Endodermal cell (in vitro differentiated cells): ENCODE measurements around the gene GOLT1B. TPM values are rescaled to one million over a fixed set of nuclear protein-coding genes. Genes with fewer than 3 reads are reported as not detected.

ENCODE experiments used
- DNase-seq: peaks from one replicate; pipeline ENCODE4 v3.0.0-alpha.2; 2017
- H3K27ac ChIP-seq: 2 replicates; pipeline ENCODE4 v1.5.1; 2013; ENCODE audit warnings: mild to moderate bottlenecking, low read depth, low read length, moderate library complexity
- H3K27me3 ChIP-seq: 2 replicates; pipeline ENCODE4 v1.6.1; 2013; ENCODE audit warnings: mild to moderate bottlenecking, low read length, moderate library complexity; ENCODE audit not compliant: insufficient read depth, control insufficient read depth, poor library complexity, severe bottlenecking
- H3K36me3 ChIP-seq: 2 replicates; pipeline ENCODE4 v1.7.0; 2013; ENCODE audit warnings: mild to moderate bottlenecking, low read length, moderate library complexity; ENCODE audit not compliant: control insufficient read depth, insufficient read depth
- H3K4me1 ChIP-seq: one replicate; pipeline ENCODE4 v1.7.0; 2013; ENCODE audit warnings: low read length; ENCODE audit not compliant: control insufficient read depth, insufficient read depth
- H3K4me3 ChIP-seq: 2 replicates; pipeline ENCODE4 v1.5.1; 2013; ENCODE audit warnings: mild to moderate bottlenecking, low read length, moderate library complexity
- H3K9ac ChIP-seq: 2 replicates; pipeline ENCODE4 v1.6.1; 2013; ENCODE audit warnings: mild to moderate bottlenecking, low read length, moderate library complexity; ENCODE audit not compliant: poor library complexity, severe bottlenecking; ENCODE audit errors: extremely low read depth
- H3K9me3 ChIP-seq: 2 replicates; pipeline ENCODE4 v1.6.1; 2013; ENCODE audit warnings: mild to moderate bottlenecking, low read length, moderate library complexity; ENCODE audit not compliant: control insufficient read depth
- H3K27ac Mint-ChIP-seq: 2 replicates; pipeline ENCODE4 v1.8.0; 2020; ENCODE audit warnings: mixed read lengths
- H3K27me3 Mint-ChIP-seq: 2 replicates; pipeline ENCODE4 v1.8.0; 2021; ENCODE audit warnings: mild to moderate bottlenecking, mixed read lengths; ENCODE audit not compliant: insufficient read depth
- H3K36me3 Mint-ChIP-seq: 2 replicates; pipeline ENCODE4 v1.8.0; 2020; ENCODE audit warnings: low read depth, mixed read lengths
- H3K4me1 Mint-ChIP-seq: 2 replicates; pipeline ENCODE4 v1.8.0; 2020; ENCODE audit warnings: mixed read lengths
- H3K4me3 Mint-ChIP-seq: 2 replicates; pipeline ENCODE4 v1.8.0; 2020; ENCODE audit warnings: mild to moderate bottlenecking, moderate library complexity, mixed read lengths
- H3K9me3 Mint-ChIP-seq: 2 replicates; pipeline ENCODE4 v1.8.0; 2020; ENCODE audit warnings: mild to moderate bottlenecking, mixed read lengths
- CTCF ChIP-seq: fragments of 200-600 bp; sonication (generic); conservative IDR thresholded peaks from 2 replicates; pipeline ENCODE4 v1.5.0; 2021; ENCODE audit warnings: antibody characterized with exemption, mild to moderate bottlenecking
- WGBS, 2 experiments: methylation state at CpG; one replicate each; pipeline versions ENCODE4 v1.1.5 to v1.1.7; 2013; ENCODE audit warnings: missing lambda C conversion rate in 2 of 2, mixed read lengths in 1 of 2; ENCODE audit not compliant: insufficient coverage in 1 of 2, insufficient read length in 1 of 2; 5-methylcytosine and 5-hydroxymethylcytosine counted together
- long read RNA-seq, 4 experiments: library from polyadenylated mRNA in 2 of 4; library from RNA in 1 of 4; library from capped mRNA in 1 of 4; stranded (forward) in 3 of 4; unstranded in 1 of 4; transcript quantifications; one replicate each; pipeline ENCODE4 v2.0.0, GENCODE V29; 2020 to 2021; ENCODE audit warnings: inconsistent platforms in 1 of 4
- polyA plus RNA-seq, 2 experiments: library from polyadenylated mRNA; stranded (reverse); fragments of 50-300 nt; gene quantifications; one replicate each; pipeline ENCODE4 v1.2.3, GENCODE V29; 2013
- total RNA-seq, 2 donors: library from RNA; stranded (reverse); fragmentation: NEBNext Ultra II Directional in 1 of 2; extraction: Animal tissue kit (Norgen Biotek cat#: 25700) in 1 of 2; gene quantifications; 2 replicates in 1 of 2; 3 replicates in 1 of 2; pipeline ENCODE4 v1.2.1, GENCODE V29; 2021

The GOLT1B gene, protein sequence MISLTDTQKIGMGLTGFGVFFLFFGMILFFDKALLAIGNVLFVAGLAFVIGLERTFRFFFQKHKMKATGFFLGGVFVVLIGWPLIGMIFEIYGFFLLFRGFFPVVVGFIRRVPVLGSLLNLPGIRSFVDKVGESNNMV
- total RNA-seq, result 10 to 100 TPM; 38.2 to 67.2 TPM
- polyA plus RNA-seq (2013, experiment 1 of 2), result 44.9 TPM
- polyA plus RNA-seq (2013, experiment 2 of 2), result 46.1 TPM
- long read RNA-seq, experiment 1, transcript GOLT1B-201 (5 exons, 3,227 nt), result major isoform, 7 of 16 reads
- long read RNA-seq, experiment 1, partial matches to known transcripts, result 2 of 16 reads
- long read RNA-seq, experiment 1, other reads (novel, unspliced or antisense), result 7 of 16 reads
- long read RNA-seq, experiment 2, transcript GOLT1B-201 (5 exons, 3,227 nt), result major isoform, 58 of 79 reads
- long read RNA-seq, experiment 2, partial matches to known transcripts, result 3 of 79 reads
- long read RNA-seq, experiment 2, other reads (novel, unspliced or antisense), result 11 of 79 reads
- long read RNA-seq, experiment 3, transcript GOLT1B-202 (3 exons, 813 nt), result minor isoform, 5 of 403 reads
- long read RNA-seq, experiment 3, transcript GOLT1B-203 (6 exons, 1,210 nt), result minor isoform, 20 of 403 reads
- long read RNA-seq, experiment 3, transcript GOLT1B-201 (5 exons, 3,227 nt), result major isoform, 347 of 403 reads
- long read RNA-seq, experiment 3, transcript GOLT1B-209 (2 exons, 555 nt), result minor isoform, 8 of 403 reads
- long read RNA-seq, experiment 3, partial matches to known transcripts, result 5 of 403 reads
- long read RNA-seq, experiment 3, other reads (novel, unspliced or antisense), result 13 of 403 reads
- long read RNA-seq, experiment 4, transcript GOLT1B-201 (5 exons, 3,227 nt), result major isoform, 37 of 43 reads
- long read RNA-seq, experiment 4, partial matches to known transcripts, result 0 of 43 reads
- long read RNA-seq, experiment 4, other reads (novel, unspliced or antisense), result 3 of 43 reads

- H3K27me3 Mint-ChIP-seq, result no peaks in the 10 kb centered on the region
- peak; percentile 98 for DNase-seq
- H3K36me3 Mint-ChIP-seq, result peaks cover 23% of the 10 kb centered on the region
- Histone ChIP-seq H3K4me3 (peak within 1 kb of the TSS; percentile 96), H3K27me3 (no peaks in the 10 kb centered on the region), H3K9ac (peak within 1 kb of the TSS; percentile 79), H3K9me3 (no peaks in the 10 kb centered on the region), H3K4me1 (peaks cover 7% of the 10 kb centered on the region), H3K36me3 (peaks cover 26% of the 10 kb centered on the region), H3K27ac (peak within 1 kb of the TSS; percentile 87)
- no peak within 1 kb of the TSS for H3K4me3 Mint-ChIP-seq
- 0 to 1% methylated on average over 20 to 60 of the region's 61 CpGs for WGBS, 2 experiments
- no peak for TF ChIP-seq CTCF
- peaks cover 17% of the 10 kb centered on the region for H3K4me1 Mint-ChIP-seq
- no peaks in the 10 kb centered on the region for H3K9me3 Mint-ChIP-seq
- no peak within 1 kb of the TSS for H3K27ac Mint-ChIP-seq
These were observed at the start of gene GOLT1B, which contains the start of gene RECQL for GRCh38 chr12:21501258-21502163. Gene GOLT1B (plus strand): TSS chr12:21501789. CDS start chr12:21501924, 135 bp downstream. Gene RECQL (minus strand): TSS chr12:21501635. CDS start chr12:21499570, 2,065 bp downstream.

DNA sequence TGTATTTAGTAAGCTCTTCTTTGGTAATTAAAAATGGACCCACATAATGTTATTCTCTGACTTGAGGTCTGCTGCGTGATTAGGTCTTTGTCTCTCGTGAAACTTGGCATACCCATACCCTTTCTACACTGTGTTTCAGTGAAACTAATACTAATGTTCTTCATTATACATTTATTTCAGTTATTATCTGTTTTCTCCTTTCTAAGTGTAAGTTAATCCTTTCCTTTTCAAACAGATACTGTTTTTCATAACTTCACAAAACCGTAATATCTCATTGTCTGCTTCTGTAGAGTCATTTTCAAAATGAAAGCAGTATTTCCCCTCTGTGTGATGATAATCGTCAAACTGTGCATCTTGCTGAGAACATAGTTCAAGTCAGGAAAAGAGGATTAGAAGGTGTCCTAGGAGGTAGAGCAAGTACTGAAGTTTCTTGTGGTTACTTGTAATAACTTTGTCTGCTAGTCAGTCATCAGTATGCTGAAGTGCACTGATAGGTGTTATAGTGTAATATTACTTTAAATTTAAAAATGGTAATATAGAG is 48.2 kb upstream of the GOLT1B start:
- no peak for TF ChIP-seq CTCF
- peaks cover 9% of the 10 kb centered on the region for H3K36me3 Mint-ChIP-seq
- no peaks in the 10 kb centered on the region for H3K4me1 Mint-ChIP-seq
- no peaks in the 10 kb centered on the region for H3K27me3 ChIP-seq
- no peaks in the 10 kb centered on the region for H3K9me3 Mint-ChIP-seq
- 80 to 96% methylated on average over 1 to 4 of the region's 4 CpGs for WGBS, 2 experiments
- H3K27me3 Mint-ChIP-seq, result no peaks in the 10 kb centered on the region
- no peaks in the 10 kb centered on the region for H3K4me1 ChIP-seq
- no peak overlapping the region for H3K27ac ChIP-seq
- no peak overlapping the region for H3K4me3 ChIP-seq
- H3K9ac ChIP-seq, result no peak overlapping the region
- H3K4me3 Mint-ChIP-seq, result no peak overlapping the region
- no peak overlapping the region for H3K27ac Mint-ChIP-seq
- DNase-seq, result no peak
- H3K9me3 ChIP-seq, result no peaks in the 10 kb centered on the region
- H3K36me3 ChIP-seq, result no peaks in the 10 kb centered on the region
